Prostate gland (tissue), 2 donors: ENCODE results near the gene UBE2E2.

Source experiments
- POLR2A ChIP-seq: fragments of 450-650 bp; IDR thresholded peaks from one replicate; pipeline ENCODE4 v1.6.1; 2016; ENCODE audit warnings: antibody characterized with exemption, mild to moderate bottlenecking
- POLR2AphosphoS5 ChIP-seq: sonication (generic); formaldehyde crosslinking; IDR thresholded peaks from one replicate; pipeline ENCODE4 v1.6.1; 2017; ENCODE audit warnings: antibody characterized with exemption
- TF ChIP-seq, protein P1 (sequence below), 4 experiments: fragments of 200-600 bp in 2 of 4; fragments of 450-650 bp in 2 of 4; sonication (generic) in 2 of 4; IDR thresholded peaks; 1 replicate in 3 of 4; 2 replicates in 1 of 4; pipeline ENCODE4 v1.5.1; 2016 to 2019; ENCODE audit warnings: antibody characterized with exemption in 4 of 4, mild to moderate bottlenecking in 2 of 4, moderate library complexity in 2 of 4

DNA sequence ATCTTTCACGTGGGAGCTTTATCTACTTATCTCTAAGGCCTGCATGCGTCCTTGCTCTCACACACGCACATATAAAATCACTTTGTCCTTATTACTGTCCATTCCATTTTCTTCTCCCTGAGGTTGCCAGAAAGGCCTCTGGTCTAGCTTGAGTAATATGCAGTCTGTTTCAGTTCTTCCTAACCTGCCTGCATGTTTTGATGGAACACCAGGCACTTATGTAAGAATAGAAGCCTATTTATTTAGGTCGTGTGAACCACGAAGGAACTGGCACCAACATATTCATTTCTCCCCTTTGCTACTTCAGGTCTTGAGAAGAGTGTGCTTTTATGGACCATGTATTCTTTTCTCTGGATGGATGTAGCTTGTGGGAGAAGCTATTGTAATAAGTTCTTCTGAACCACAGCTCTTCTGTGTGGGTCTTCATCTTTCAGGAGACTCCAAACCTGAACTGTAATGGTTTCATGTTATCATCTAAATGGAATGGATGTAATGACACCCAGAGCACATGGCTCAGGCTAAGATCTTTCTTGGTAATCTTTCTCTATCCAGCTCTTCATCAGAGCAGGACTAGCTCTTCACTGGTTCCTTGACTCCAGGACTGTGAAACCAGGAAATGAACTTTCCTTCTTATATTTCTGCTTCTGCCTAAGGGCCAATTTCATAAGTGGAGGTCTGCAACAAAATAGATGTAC, 53.8 kb downstream of the UBE2E2 start:
- TF ChIP-seq, protein P1, sequence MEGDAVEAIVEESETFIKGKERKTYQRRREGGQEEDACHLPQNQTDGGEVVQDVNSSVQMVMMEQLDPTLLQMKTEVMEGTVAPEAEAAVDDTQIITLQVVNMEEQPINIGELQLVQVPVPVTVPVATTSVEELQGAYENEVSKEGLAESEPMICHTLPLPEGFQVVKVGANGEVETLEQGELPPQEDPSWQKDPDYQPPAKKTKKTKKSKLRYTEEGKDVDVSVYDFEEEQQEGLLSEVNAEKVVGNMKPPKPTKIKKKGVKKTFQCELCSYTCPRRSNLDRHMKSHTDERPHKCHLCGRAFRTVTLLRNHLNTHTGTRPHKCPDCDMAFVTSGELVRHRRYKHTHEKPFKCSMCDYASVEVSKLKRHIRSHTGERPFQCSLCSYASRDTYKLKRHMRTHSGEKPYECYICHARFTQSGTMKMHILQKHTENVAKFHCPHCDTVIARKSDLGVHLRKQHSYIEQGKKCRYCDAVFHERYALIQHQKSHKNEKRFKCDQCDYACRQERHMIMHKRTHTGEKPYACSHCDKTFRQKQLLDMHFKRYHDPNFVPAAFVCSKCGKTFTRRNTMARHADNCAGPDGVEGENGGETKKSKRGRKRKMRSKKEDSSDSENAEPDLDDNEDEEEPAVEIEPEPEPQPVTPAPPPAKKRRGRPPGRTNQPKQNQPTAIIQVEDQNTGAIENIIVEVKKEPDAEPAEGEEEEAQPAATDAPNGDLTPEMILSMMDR (IDR thresholded peaks at IDR 0.05), result no peak
- TF ChIP-seq POLR2AphosphoS5 (no peak), POLR2A (no peak)
